HEK293T (cell line): Measurements from ENCODE around the gene SH3GLB2.

Source experiments
- ARNT ChIP-seq: fragments of 450-650 bp; IDR thresholded peaks from 2 replicates; pipeline ENCODE4 v1.6.1; 2017; ENCODE audit warnings: mild to moderate bottlenecking
- BHLHE40 ChIP-seq: fragments of 450-650 bp; IDR thresholded peaks from 2 replicates; pipeline ENCODE4 v1.6.1; 2016; ENCODE audit warnings: mild to moderate bottlenecking, moderate library complexity, borderline replicate concordance
- FOXA1 ChIP-seq: fragments of 450-650 bp; IDR thresholded peaks from 2 replicates; pipeline ENCODE4 v1.6.1; 2016; ENCODE audit warnings: mild to moderate bottlenecking
- FOXK2 ChIP-seq: fragments of 450-650 bp; IDR thresholded peaks from 2 replicates; pipeline ENCODE4 v1.6.1; 2016; ENCODE audit warnings: mild to moderate bottlenecking
- FOXM1 ChIP-seq: fragments of 450-650 bp; IDR thresholded peaks from 2 replicates; pipeline ENCODE4 v1.6.1; 2017; ENCODE audit warnings: mild to moderate bottlenecking, borderline replicate concordance
- L3MBTL2 ChIP-seq: fragments of 450-650 bp; conservative IDR thresholded peaks from 2 replicates; pipeline ENCODE4 v1.6.1; 2016; ENCODE audit warnings: mild to moderate bottlenecking
- PKNOX1 ChIP-seq: fragments of 450-650 bp; IDR thresholded peaks from 2 replicates; pipeline ENCODE4 v1.6.1; 2016
- SP1 ChIP-seq: fragments of 450-650 bp; IDR thresholded peaks from 2 replicates; pipeline ENCODE4 v1.6.1; 2017
- SUZ12 ChIP-seq: fragments of 450-650 bp; IDR thresholded peaks from 2 replicates; pipeline ENCODE4 v1.6.1; 2016; ENCODE audit warnings: mild to moderate bottlenecking
- TARDBP ChIP-seq: fragments of 450-650 bp; IDR thresholded peaks from 2 replicates; pipeline ENCODE4 v1.6.1; 2016

GRCh38 chr9:129002992-129003391, 25.1 kb downstream of the SH3GLB2 start:
- TF ChIP-seq PKNOX1, result no peak
- TF ChIP-seq FOXM1, result no peak
- TF ChIP-seq FOXK2, result no peak
- TF ChIP-seq BHLHE40, result no peak
- TF ChIP-seq TARDBP, result no peak
- TF ChIP-seq SP1, result no peak
- no peak for TF ChIP-seq FOXA1
- no peak for TF ChIP-seq ARNT
- no peak for TF ChIP-seq L3MBTL2
- TF ChIP-seq SUZ12, result no peak
